ENCODE results near the gene SPACA6. TPM values are rescaled to one million over a fixed set of nuclear protein-coding genes. Genes with fewer than 3 reads are reported as not detected.

SPACA6 gene
- total RNA-seq, 1 donor, result 5.3 TPM

GRCh38 chr19:51693819-51694218 lies 689 bp downstream of the SPACA6 start:
- DNase-seq (ENCODE audit: low read depth), result no peak
- no peak overlapping the region for H3K4me3 ChIP-seq (ENCODE audit: low read depth, low read length)
- no peak for TF ChIP-seq CTCF (IDR thresholded peaks at IDR 0.05; ENCODE audit: insufficient read depth, low read length)

- no peak for DNase-seq (ENCODE audit: low read depth)
- no peak for TF ChIP-seq CTCF (IDR thresholded peaks at IDR 0.05; ENCODE audit: insufficient read depth, low read length)
Observed at GRCh38 chr19:51694318-51695085, 1.4 kb downstream of the SPACA6 start.

GRCh38 chr19:51695088-51695487 lies 2.0 kb downstream of the SPACA6 start:
- no peak for DNase-seq (ENCODE audit: low read depth)
- no peak overlapping the region for H3K4me3 ChIP-seq (ENCODE audit: low read depth, low read length)
- no peak for TF ChIP-seq CTCF (IDR thresholded peaks at IDR 0.05; ENCODE audit: insufficient read depth, low read length)

More at GRCh38 chr19:51694318-51695085, 1.4 kb downstream of the SPACA6 start:
- no peak overlapping the region for H3K4me3 ChIP-seq (ENCODE audit: low read depth, low read length)

GRCh38 chr19:51695702-51696315 lies 2.7 kb downstream of the SPACA6 start:
- DNase-seq (ENCODE audit: low read depth), result no peak
- H3K4me3 ChIP-seq (ENCODE audit: low read depth, low read length), result no peak overlapping the region
- no peak for TF ChIP-seq CTCF (IDR thresholded peaks at IDR 0.05; ENCODE audit: insufficient read depth, low read length)

GRCh38 chr19:51696606-51697005 lies 3.5 kb downstream of the SPACA6 start:
- TF ChIP-seq CTCF (IDR thresholded peaks at IDR 0.05; ENCODE audit: insufficient read depth, low read length), result no peak
- no peak overlapping the region for H3K4me3 ChIP-seq (ENCODE audit: low read depth, low read length)
- DNase-seq (ENCODE audit: low read depth), result no peak

GRCh38 chr19:51697169-51697776 lies 4.1 kb downstream of the SPACA6 start:
- no peak for DNase-seq (ENCODE audit: low read depth)
- no peak for TF ChIP-seq CTCF (IDR thresholded peaks at IDR 0.05; ENCODE audit: insufficient read depth, low read length)
- H3K4me3 ChIP-seq (ENCODE audit: low read depth, low read length), result no peak overlapping the region

Data from fibroblast of the aortic adventitia (primary cell).